ENCODE measurements around the gene KDM7A. TPM values are rescaled to one million over a fixed set of nuclear protein-coding genes. Genes with fewer than 3 reads are reported as not detected.
"Not testable (repeated sequence)": the region's sequence is repeated elsewhere in the genome, so short reads cannot be mapped to it uniquely, and the experiment has no call there.

KDM7A gene
- total RNA-seq, 1 donor from 2014 or later = 13.8 TPM

GRCh38 chr7:140165422-140165821 is 11.4 kb downstream of the KDM7A start:
- H3K27ac Mint-ChIP-seq = peak overlapping the region; percentile 41
- H3K36me3 Mint-ChIP-seq (ENCODE audit: low read depth) = peaks cover 10% of the 10 kb centered on the region
- ChIA-PET CTCF (interaction anchor here (1.5 kb wide), 1 partner anchor 10 kb away, joined by 4 read pairs; no protein-coding TSS in a partner anchor), POLR2A (interaction anchor here (1.3 to 1.8 kb wide), 2 partner anchors 10 to 12 kb away, joined by 5 to 6 read pairs; partner anchors contain the start of gene KDM7A)
- H3K4me1 Mint-ChIP-seq = peaks cover 74% of the 10 kb centered on the region
- H3K9me3 Mint-ChIP-seq = no peaks in the 10 kb centered on the region
- ATAC-seq (ENCODE audit: low read depth) = no peak
- no peak overlapping the region for H3K4me3 Mint-ChIP-seq
- TF ChIP-seq, protein P1, sequence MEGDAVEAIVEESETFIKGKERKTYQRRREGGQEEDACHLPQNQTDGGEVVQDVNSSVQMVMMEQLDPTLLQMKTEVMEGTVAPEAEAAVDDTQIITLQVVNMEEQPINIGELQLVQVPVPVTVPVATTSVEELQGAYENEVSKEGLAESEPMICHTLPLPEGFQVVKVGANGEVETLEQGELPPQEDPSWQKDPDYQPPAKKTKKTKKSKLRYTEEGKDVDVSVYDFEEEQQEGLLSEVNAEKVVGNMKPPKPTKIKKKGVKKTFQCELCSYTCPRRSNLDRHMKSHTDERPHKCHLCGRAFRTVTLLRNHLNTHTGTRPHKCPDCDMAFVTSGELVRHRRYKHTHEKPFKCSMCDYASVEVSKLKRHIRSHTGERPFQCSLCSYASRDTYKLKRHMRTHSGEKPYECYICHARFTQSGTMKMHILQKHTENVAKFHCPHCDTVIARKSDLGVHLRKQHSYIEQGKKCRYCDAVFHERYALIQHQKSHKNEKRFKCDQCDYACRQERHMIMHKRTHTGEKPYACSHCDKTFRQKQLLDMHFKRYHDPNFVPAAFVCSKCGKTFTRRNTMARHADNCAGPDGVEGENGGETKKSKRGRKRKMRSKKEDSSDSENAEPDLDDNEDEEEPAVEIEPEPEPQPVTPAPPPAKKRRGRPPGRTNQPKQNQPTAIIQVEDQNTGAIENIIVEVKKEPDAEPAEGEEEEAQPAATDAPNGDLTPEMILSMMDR (IDR thresholded peaks at IDR 0.05) = no peak
- intact Hi-C loops (cut with micrococcal nuclease) = no loop called here
- no peak for DNase-seq
- H3K27me3 Mint-ChIP-seq = no peaks in the 10 kb centered on the region

GRCh38 chr7:140162081-140162480 is 14.7 kb downstream of the KDM7A start:
- POLR2A ChIA-PET; H3K27me3 Mint-ChIP-seq; intact Hi-C loops (cut with micrococcal nuclease); DNase-seq; H3K27ac Mint-ChIP-seq; H3K4me3 Mint-ChIP-seq; CTCF ChIA-PET; ATAC-seq (ENCODE audit: low read depth); H3K9me3 Mint-ChIP-seq: not testable (repeated sequence)
- Mint-ChIP-seq H3K4me1 (peaks cover 68% of the 10 kb centered on the region), H3K36me3 (ENCODE audit: low read depth) (peaks cover 27% of the 10 kb centered on the region)

DNA sequence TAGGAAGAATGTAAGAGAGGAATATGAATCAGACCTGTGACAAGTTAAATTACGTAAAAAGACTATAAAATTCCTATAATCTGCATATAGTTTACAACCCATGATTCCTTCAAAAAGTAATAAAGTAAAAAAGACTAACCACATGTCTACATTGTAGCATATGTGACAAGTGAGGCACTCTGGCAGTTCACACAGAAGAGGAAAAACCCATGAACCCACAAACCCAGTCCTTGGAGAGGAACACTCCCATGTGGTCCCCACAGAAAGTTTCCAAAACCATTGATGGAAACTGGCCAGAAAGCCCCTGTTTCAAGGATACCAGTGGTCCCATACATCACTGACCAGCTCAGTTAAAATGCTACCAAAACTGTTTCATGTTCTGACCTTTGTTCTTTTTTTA is 15.7 kb downstream of the KDM7A start:
- ChIA-PET CTCF (no interaction called here), POLR2A (no interaction called here)
- Mint-ChIP-seq H3K27me3 (no peaks in the 10 kb centered on the region), H3K4me3 (no peak overlapping the region), H3K36me3 (ENCODE audit: low read depth) (peaks cover 27% of the 10 kb centered on the region), H3K9me3 (no peaks in the 10 kb centered on the region), H3K27ac (peak overlapping the region; percentile 51), H3K4me1 (peaks cover 73% of the 10 kb centered on the region)
- TF ChIP-seq, protein P1 (IDR thresholded peaks at IDR 0.05) = no peak
- intact Hi-C loops (cut with micrococcal nuclease) = no loop called here
- no peak for DNase-seq
- no peak for ATAC-seq (ENCODE audit: low read depth)

DNA sequence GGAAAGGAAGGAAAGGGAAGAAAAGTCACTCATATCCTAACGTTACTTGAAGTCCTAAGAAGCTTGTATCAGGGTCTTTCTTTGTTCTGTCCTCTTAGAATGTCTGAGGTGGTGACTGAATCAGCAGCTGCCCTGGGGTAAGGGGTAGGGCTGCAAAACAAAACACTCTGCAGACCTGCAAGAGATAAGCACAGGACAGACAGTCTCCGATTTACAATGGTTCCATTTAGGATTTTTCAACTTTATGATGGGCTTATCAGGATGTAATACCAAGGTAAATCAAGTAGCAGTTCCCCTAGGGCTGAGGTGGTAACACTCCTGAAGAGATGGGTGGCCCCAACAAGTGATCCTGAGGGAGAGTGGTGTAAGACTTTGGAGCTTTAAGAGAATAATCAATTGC is 16.5 kb downstream of the KDM7A start:
- TF ChIP-seq, protein P1 (IDR thresholded peaks at IDR 0.05) = no peak
- ChIA-PET POLR2A (no interaction called here), CTCF (no interaction called here)
- Mint-ChIP-seq H3K36me3 (ENCODE audit: low read depth) (peaks cover 33% of the 10 kb centered on the region), H3K27me3 (no peaks in the 10 kb centered on the region), H3K9me3 (no peaks in the 10 kb centered on the region), H3K4me1 (peaks cover 72% of the 10 kb centered on the region), H3K27ac (peak overlapping the region; percentile 51), H3K4me3 (no peak overlapping the region)
- DNase-seq (no peak), ATAC-seq (ENCODE audit: low read depth) (no peak)
- intact Hi-C loops (cut with micrococcal nuclease) = no loop called here

DNA sequence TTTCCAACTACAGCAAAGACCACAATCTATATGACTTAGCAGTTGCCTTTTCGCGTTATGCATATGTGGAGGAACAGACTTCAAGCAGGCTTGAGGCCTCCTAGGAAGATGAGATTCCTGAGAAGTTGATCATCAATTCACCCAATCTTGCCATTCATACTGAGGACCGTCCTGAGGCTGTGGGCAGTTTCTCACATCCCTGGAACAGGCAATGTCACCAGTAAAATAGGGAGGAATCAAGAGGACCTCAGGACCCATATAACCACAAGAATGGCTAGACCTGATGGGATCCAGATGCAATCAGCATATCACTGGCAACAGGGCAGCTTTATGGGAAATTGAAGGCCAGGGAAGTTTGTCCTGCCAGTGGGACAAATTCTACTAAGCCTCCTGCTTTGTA is 17.3 kb downstream of the KDM7A start:
- intact Hi-C loops (cut with micrococcal nuclease) = no loop called here
- no peak overlapping the region for H3K4me3 Mint-ChIP-seq

More for the DNA sequence above, 17.3 kb downstream of the KDM7A start:
- TF ChIP-seq, protein P1 (IDR thresholded peaks at IDR 0.05) = no peak
- ChIA-PET CTCF (no interaction called here), POLR2A (no interaction called here)
- Mint-ChIP-seq H3K27me3 (no peaks in the 10 kb centered on the region), H3K4me1 (peaks cover 71% of the 10 kb centered on the region), H3K36me3 (ENCODE audit: low read depth) (peaks cover 34% of the 10 kb centered on the region), H3K9me3 (no peaks in the 10 kb centered on the region), H3K27ac (no peak overlapping the region)
- DNase-seq (no peak), ATAC-seq (ENCODE audit: low read depth) (no peak)
